T-cell (primary cell): ENCODE measurements around the gene KRTAP9-1. TPM values are rescaled to one million over a fixed set of nuclear protein-coding genes. Genes with fewer than 3 reads are reported as not detected.

Source experiments
- ATAC-seq, 4 experiments: fragments of 200-7000 bp in 3 of 4; fragments of 150-1000 bp in 1 of 4; cut with Tn5 transposase; replicated peaks in 1 of 4; 1 replicate in 3 of 4; 2 replicates in 1 of 4; pipeline ENCODE4 v1.10.0; 2021; ENCODE audit warnings: moderate library complexity in 3 of 4, mild to moderate bottlenecking in 2 of 4, moderate number of reproducible peaks in 1 of 4
- CTCF ChIA-PET, 2 donors: fragments of 300-600 bp; sonication (Branson Sonifier 250); formaldehyde crosslinking; loops; one replicate each; lab custom pipeline; 2022; ENCODE audit warnings: antibody characterized with exemption in 2 of 2; lab: Charles Lee
- POLR2A ChIA-PET, 2 donors: fragments of 300-600 bp; sonication (Branson Sonifier 250); formaldehyde crosslinking; loops; one replicate each; lab custom pipeline; 2022; ENCODE audit warnings: antibody characterized with exemption in 2 of 2; lab: Charles Lee
- DNase-seq, 35 experiments: peaks; one replicate each; pipeline versions ENCODE4 v3.0.0 to v3.0.0-alpha.2; 2013 to 2023
- H3K27ac ChIP-seq: one replicate; pipeline ENCODE4 v1.5.1; 2013; ENCODE audit warnings: low read length
- H3K27me3 ChIP-seq, 2 experiments: replicated peaks in 1 of 2; 1 replicate in 1 of 2; 2 replicates in 1 of 2; pipeline versions ENCODE4 v1.6.1 to v1.7.0; 2013; ENCODE audit warnings: low read length in 1 of 2, mixed read lengths in 1 of 2; ENCODE audit not compliant: control insufficient read depth in 2 of 2, insufficient read depth in 2 of 2; ENCODE audit errors: extremely low read depth in 1 of 2
- H3K36me3 ChIP-seq, 2 donors: 1 replicate in 1 of 2; 2 replicates in 1 of 2; pipeline versions ENCODE4 v1.6.1 to v1.7.0; 2013; ENCODE audit warnings: low read length in 1 of 2; ENCODE audit not compliant: control insufficient read depth in 2 of 2, insufficient read depth in 1 of 2; ENCODE audit errors: extremely low read depth in 1 of 2
- H3K4me1 ChIP-seq, 2 experiments: 1 replicate in 1 of 2; 2 replicates in 1 of 2; pipeline versions ENCODE4 v1.6.1 to v1.7.0; 2013; ENCODE audit warnings: low read length in 2 of 2, mixed read lengths in 1 of 2; ENCODE audit not compliant: insufficient read depth in 2 of 2, control insufficient read depth in 1 of 2; ENCODE audit errors: extremely low read depth in 1 of 2
- H3K4me3 ChIP-seq, 2 donors: 1 replicate in 1 of 2; 2 replicates in 1 of 2; pipeline versions ENCODE4 v1.5.1 to v1.7.0; 2013; ENCODE audit warnings: mild to moderate bottlenecking in 2 of 2, low read length in 1 of 2, moderate library complexity in 1 of 2; ENCODE audit not compliant: control insufficient read depth in 1 of 2; ENCODE audit errors: extremely low read depth in 1 of 2
- H3K9me3 ChIP-seq: 2 replicates; pipeline ENCODE4 v1.7.0; 2013
- H3K27ac Mint-ChIP-seq, 2 donors: one replicate each; pipeline ENCODE4 v1.8.0; 2020 to 2021; ENCODE audit warnings: mild to moderate bottlenecking in 2 of 2, mixed read lengths in 2 of 2
- H3K27me3 Mint-ChIP-seq, 2 donors: one replicate each; pipeline ENCODE4 v1.8.0; 2021 to 2022; ENCODE audit warnings: mixed read lengths in 2 of 2
- H3K36me3 Mint-ChIP-seq: one replicate; pipeline ENCODE4 v1.8.0; 2021; ENCODE audit warnings: mixed read lengths
- H3K4me1 Mint-ChIP-seq, 3 donors: one replicate each; pipeline ENCODE4 v1.8.0; 2020 to 2022; ENCODE audit warnings: mixed read lengths in 3 of 3, mild to moderate bottlenecking in 1 of 3
- H3K4me3 Mint-ChIP-seq, 3 donors: one replicate each; pipeline ENCODE4 v1.8.0; 2020 to 2022; ENCODE audit warnings: mild to moderate bottlenecking in 3 of 3, mixed read lengths in 3 of 3, moderate library complexity in 3 of 3
- H3K9me3 Mint-ChIP-seq, 3 donors: one replicate each; pipeline ENCODE4 v1.8.0; 2020 to 2022; ENCODE audit warnings: mixed read lengths in 3 of 3
- WGBS: methylation state at CpG from one replicate; pipeline ENCODE4 v1.1.5; 2013; ENCODE audit warnings: missing lambda C conversion rate; ENCODE audit not compliant: insufficient coverage; 5-methylcytosine and 5-hydroxymethylcytosine counted together
- total RNA-seq, 35 experiments: library from RNA in 6 of 35; stranded (reverse) in 6 of 35; fragments of 120-200 nt in 1 of 35; gene quantifications; one replicate each; pipeline versions ENCODE4 v1.2.1 to v1.2.4 and lab custom pipeline; 2013 to 2026

Gene KRTAP9-1
- total RNA-seq, 5 donors from 2014 or later (not counting 1 experiment from before 2014, with no cell fraction given): not detected

DNA sequence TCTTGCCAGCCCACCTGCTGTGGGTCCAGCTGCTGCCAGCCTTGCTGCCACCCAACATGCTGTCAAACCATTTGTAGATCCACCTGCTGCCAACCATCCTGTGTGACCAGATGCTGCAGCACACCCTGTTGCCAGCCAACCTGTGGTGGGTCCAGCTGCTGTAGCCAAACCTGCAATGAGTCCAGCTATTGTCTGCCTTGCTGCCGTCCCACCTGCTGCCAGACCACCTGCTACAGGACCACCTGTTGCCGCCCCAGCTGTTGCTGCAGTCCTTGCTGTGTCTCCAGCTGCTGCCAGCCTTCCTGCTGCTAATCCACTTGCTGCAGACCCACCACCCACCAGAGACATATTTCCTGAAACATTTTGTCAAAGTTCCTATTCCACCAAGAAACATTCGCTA lies 641 bp downstream of the KRTAP9-1 start:
- ChIA-PET CTCF (no interaction called here), POLR2A (no interaction called here)
- Histone ChIP-seq H3K27me3 (peaks cover 2 to 10% of the 10 kb centered on the region in 2 experiments), H3K27ac (no peak overlapping the region), H3K36me3 (no peaks in the 10 kb centered on the region), H3K4me3 (no peak overlapping the region), H3K9me3 (no peaks in the 10 kb centered on the region), H3K4me1 (no peaks in the 10 kb centered on the region)
- WGBS: 94% methylated on average over 3 of the region's 3 CpGs
- ATAC-seq (no peak), DNase-seq (no peak)
- H3K4me1 Mint-ChIP-seq: peaks cover 0 to 8% (median 0%) of the 10 kb centered on the region in 3 donors
- no peak overlapping the region for H3K27ac Mint-ChIP-seq
- H3K27me3 Mint-ChIP-seq: peaks cover 19 to 29% of the 10 kb centered on the region in 2 donors
- H3K9me3 Mint-ChIP-seq: no peaks in the 10 kb centered on the region
- no peaks in the 10 kb centered on the region for H3K36me3 Mint-ChIP-seq
- no peak overlapping the region for H3K4me3 Mint-ChIP-seq

DNA sequence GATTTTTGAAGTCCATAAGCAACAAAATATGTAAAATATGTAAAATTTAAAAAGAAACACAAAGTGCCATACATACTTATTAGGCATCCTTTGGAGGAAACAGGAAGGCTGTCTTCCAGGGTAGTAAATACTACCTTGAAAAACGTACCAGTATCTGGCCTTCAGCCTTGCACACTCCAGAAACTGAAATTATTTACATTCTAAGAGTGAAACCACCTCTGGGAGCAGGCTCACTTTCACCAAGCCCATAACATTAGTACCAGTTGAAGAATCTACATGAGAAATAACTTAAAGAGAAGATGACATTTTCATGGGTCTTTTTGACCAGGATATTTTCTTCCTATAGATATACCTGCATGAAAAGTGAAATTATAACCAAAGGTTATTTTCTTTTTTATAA lies 6.4 kb downstream of the KRTAP9-1 start:
- no peak overlapping the region for H3K4me3 Mint-ChIP-seq

GRCh38 chr17:41199421-41200078 lies 9.9 kb downstream of the KRTAP9-1 start:
- ChIA-PET POLR2A (no interaction called here), CTCF (no interaction called here)
- DNase-seq (no peak), ATAC-seq (no peak)
- no peak overlapping the region for H3K4me3 Mint-ChIP-seq
- H3K9me3 ChIP-seq: no peaks in the 10 kb centered on the region
- H3K4me3 ChIP-seq: no peak overlapping the region
- WGBS: no CpG with 5 or more reads among the region's 5 CpGs
- no peaks in the 10 kb centered on the region for H3K36me3 ChIP-seq
- peaks cover 0 to 7% (median 4%) of the 10 kb centered on the region in 3 donors for H3K9me3 Mint-ChIP-seq
- no peak overlapping the region for H3K27ac ChIP-seq
- no peaks in the 10 kb centered on the region for H3K4me1 Mint-ChIP-seq
- no peak overlapping the region for H3K27ac Mint-ChIP-seq
- no peaks in the 10 kb centered on the region for H3K36me3 Mint-ChIP-seq
- no peaks in the 10 kb centered on the region for H3K27me3 ChIP-seq
- no peaks in the 10 kb centered on the region for H3K27me3 Mint-ChIP-seq
- H3K4me1 ChIP-seq: no peaks in the 10 kb centered on the region

More for the DNA sequence above, 6.4 kb downstream of the KRTAP9-1 start:
- Histone ChIP-seq H3K36me3 (no peaks in the 10 kb centered on the region), H3K4me1 (no peaks in the 10 kb centered on the region), H3K27me3 (no peaks in the 10 kb centered on the region), H3K4me3 (no peak overlapping the region), H3K27ac (no peak overlapping the region), H3K9me3 (no peaks in the 10 kb centered on the region)
- POLR2A ChIA-PET: no interaction called here
- ATAC-seq (no peak), DNase-seq (no peak)
- Mint-ChIP-seq H3K4me1 (no peaks in the 10 kb centered on the region), H3K27me3 (peaks cover under 1 to 5% of the 10 kb centered on the region in 2 donors), H3K9me3 (peaks cover 0 to 7% (median 4%) of the 10 kb centered on the region in 3 donors), H3K27ac (no peak overlapping the region), H3K36me3 (no peaks in the 10 kb centered on the region)
- CTCF ChIA-PET: interaction anchor here in 1 of 2 donors (0.5 kb wide), 1 partner anchor 98 kb away, joined by 3 read pairs; no protein-coding TSS in a partner anchor
- no CpG with 5 or more reads among the region's 1 CpG for WGBS

DNA sequence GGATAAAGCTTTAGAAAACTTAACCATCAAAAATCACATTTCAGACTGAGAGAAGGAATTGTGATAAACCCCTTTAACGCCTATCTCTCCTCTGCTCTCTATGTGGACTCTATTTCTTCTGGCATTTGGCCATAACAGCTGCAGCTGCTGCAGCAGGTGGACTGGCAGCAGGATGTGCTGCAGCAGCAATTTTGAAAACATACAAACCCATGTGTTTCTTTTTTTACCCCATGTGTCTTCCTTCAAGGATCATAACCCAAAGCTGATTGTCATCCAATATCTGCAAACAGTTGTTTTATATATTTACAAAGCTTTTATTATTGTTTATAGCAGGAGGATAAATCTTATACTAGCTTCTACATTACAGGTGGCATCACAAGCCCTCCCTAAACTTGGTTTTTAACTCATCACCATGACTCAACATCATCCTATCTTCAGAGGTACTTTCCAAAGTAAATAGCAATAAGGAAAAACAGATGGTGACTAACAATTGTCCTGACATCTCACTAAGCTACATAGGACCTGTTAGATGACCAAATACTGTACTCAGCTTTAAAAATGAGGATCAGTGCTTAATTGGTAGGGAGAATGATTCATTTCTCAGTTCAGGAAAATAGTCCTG lies 22.3 kb downstream of the KRTAP9-1 start:
- H3K4me3 Mint-ChIP-seq: no peak overlapping the region
- peaks cover 0 to 10% (median 2%) of the 10 kb centered on the region in 3 donors for H3K4me1 Mint-ChIP-seq
- Histone ChIP-seq H3K4me3 (no peak overlapping the region), H3K4me1 (no peaks in the 10 kb centered on the region), H3K9me3 (no peaks in the 10 kb centered on the region), H3K36me3 (no peaks in the 10 kb centered on the region), H3K27me3 (peaks cover 0 to 22% of the 10 kb centered on the region in 2 experiments), H3K27ac (no peak overlapping the region)
- H3K36me3 Mint-ChIP-seq: no peaks in the 10 kb centered on the region
- peaks cover 8 to 46% of the 10 kb centered on the region in 2 donors for H3K27me3 Mint-ChIP-seq
- H3K27ac Mint-ChIP-seq: peak overlapping the region in 1 of 2 donors; percentile 2
- POLR2A ChIA-PET: no interaction called here
- DNase-seq (peak in 1 of 35 experiments; percentile 8), ATAC-seq (no peak)
- CTCF ChIA-PET: no interaction called here
- WGBS: no CpG with 5 or more reads among the region's 1 CpG
- H3K9me3 Mint-ChIP-seq: no peaks in the 10 kb centered on the region

DNA sequence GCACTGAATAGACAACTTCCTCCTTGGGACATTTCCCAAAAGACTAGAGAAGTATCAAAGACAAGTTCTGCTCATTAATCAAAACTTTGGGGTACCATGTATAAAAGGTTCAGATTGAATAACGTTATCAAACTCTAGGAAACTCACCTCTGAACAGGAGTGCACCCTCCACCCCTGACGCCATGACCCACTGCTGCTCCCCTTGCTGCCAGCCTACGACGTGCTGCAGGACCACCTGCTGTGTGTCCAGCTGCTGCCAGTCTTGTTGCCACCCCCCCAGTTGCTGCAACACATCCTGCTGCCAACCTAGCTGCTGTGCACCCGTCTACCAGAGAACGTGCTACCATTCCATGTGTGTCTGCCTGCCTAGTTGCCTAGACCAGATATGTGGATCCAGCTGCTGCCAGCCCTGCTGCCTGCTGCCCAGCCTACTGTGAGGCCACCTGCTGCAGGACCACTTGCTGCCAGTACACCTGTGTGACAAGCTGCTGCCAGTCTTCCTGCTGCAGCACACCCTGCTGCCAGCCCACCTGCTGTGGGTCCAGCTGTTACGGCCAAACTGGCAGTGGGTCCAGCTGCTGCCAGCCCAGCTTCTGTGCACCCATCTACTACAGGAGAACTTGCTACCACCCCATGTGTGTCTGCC lies 23.0 kb downstream of the KRTAP9-1 start:
- CTCF ChIA-PET: no interaction called here

GRCh38 chr17:41215681-41216080 lies 26.0 kb downstream of the KRTAP9-1 start:
- DNase-seq: no peak
- Mint-ChIP-seq H3K27ac (no peak overlapping the region), H3K27me3 (peaks cover 8 to 36% of the 10 kb centered on the region in 2 donors), H3K36me3 (no peaks in the 10 kb centered on the region), H3K4me3 (no peak overlapping the region), H3K4me1 (peaks cover 0 to 10% (median 2%) of the 10 kb centered on the region in 3 donors), H3K9me3 (peaks cover 2 to 6% (median 5%) of the 10 kb centered on the region in 3 donors)
- ChIA-PET POLR2A (interaction anchor here in 1 of 2 donors (0.6 kb wide), 1 partner anchor 85 kb away, joined by 4 read pairs; no protein-coding TSS in a partner anchor), CTCF (no interaction called here)
- Histone ChIP-seq H3K9me3 (no peaks in the 10 kb centered on the region), H3K27me3 (peaks cover 0 to 20% of the 10 kb centered on the region in 2 experiments), H3K4me3 (no peak overlapping the region), H3K4me1 (no peaks in the 10 kb centered on the region), H3K27ac (no peak overlapping the region), H3K36me3 (no peaks in the 10 kb centered on the region)
- no peak for ATAC-seq
- WGBS: no CpG with 5 or more reads among the region's 1 CpG

More for the DNA sequence above, 23.0 kb downstream of the KRTAP9-1 start:
- H3K9me3 ChIP-seq: no peaks in the 10 kb centered on the region
- H3K4me1 ChIP-seq: no peaks in the 10 kb centered on the region
- no peak overlapping the region for H3K27ac ChIP-seq
- no peaks in the 10 kb centered on the region for H3K36me3 ChIP-seq
- ATAC-seq (no peak), DNase-seq (no peak)
- Mint-ChIP-seq H3K4me1 (peaks cover 0 to 10% (median 2%) of the 10 kb centered on the region in 3 donors), H3K27me3 (peaks cover 8 to 51% of the 10 kb centered on the region in 2 donors), H3K36me3 (no peaks in the 10 kb centered on the region), H3K27ac (no peak overlapping the region), H3K9me3 (no peaks in the 10 kb centered on the region), H3K4me3 (no peak overlapping the region)
- WGBS: 82% methylated on average over 7 of the region's 7 CpGs
- H3K4me3 ChIP-seq: no peak overlapping the region
- POLR2A ChIA-PET: no interaction called here
- H3K27me3 ChIP-seq: peaks cover 0 to 22% of the 10 kb centered on the region in 2 experiments
